ENCODE measurements around the gene DCDC1. TPM values are rescaled to one million over a fixed set of nuclear protein-coding genes. Genes with fewer than 3 reads are reported as not detected.

Gene DCDC1
- total RNA-seq, 6 donors from 2014 or later, result 0.11 to 25.2 (median 3.3) TPM

- 65 to 92% methylated on average over 4 of the region's 4 CpGs for WGBS, 2 donors
- no peak overlapping the region for H3K27ac ChIP-seq
- no peak for DNase-seq
- no peak overlapping the region for H3K4me3 ChIP-seq
- no peak for ATAC-seq (ENCODE audit: low FRiP score in 2 of 2)
- no peaks in the 10 kb centered on the region for H3K36me3 ChIP-seq
- no peaks in the 10 kb centered on the region for H3K27me3 ChIP-seq
- no peaks in the 10 kb centered on the region for H3K4me1 ChIP-seq
- no peak for TF ChIP-seq EP300 (IDR thresholded peaks at IDR 0.05)
- no peak for TF ChIP-seq POLR2AphosphoS5 (IDR thresholded peaks at IDR 0.05)
- TF ChIP-seq CTCF (IDR thresholded peaks at IDR 0.05), result no peak
- TF ChIP-seq POLR2A (IDR thresholded peaks at IDR 0.05), result no peak
- no peaks in the 10 kb centered on the region for H3K9me3 ChIP-seq
Observed at GRCh38 chr11:31415435-31415834, 45.9 kb upstream of the DCDC1 start.

- H3K4me1 ChIP-seq, result no peaks in the 10 kb centered on the region
- H3K27me3 ChIP-seq, result no peaks in the 10 kb centered on the region
- 85 to 87% methylated on average over 3 of the region's 3 CpGs for WGBS, 2 donors
- TF ChIP-seq POLR2AphosphoS5 (IDR thresholded peaks at IDR 0.05) (no peak), EP300 (IDR thresholded peaks at IDR 0.05) (no peak), POLR2A (IDR thresholded peaks at IDR 0.05) (no peak), CTCF (IDR thresholded peaks at IDR 0.05) (no peak)
- no peak overlapping the region for H3K4me3 ChIP-seq
- DNase-seq (no peak), ATAC-seq (ENCODE audit: low FRiP score in 2 of 2) (no peak)
- no peak overlapping the region for H3K27ac ChIP-seq
- H3K9me3 ChIP-seq, result no peaks in the 10 kb centered on the region
- no peaks in the 10 kb centered on the region for H3K36me3 ChIP-seq
Observed at GRCh38 chr11:31414338-31414737, 44.8 kb upstream of the DCDC1 start.

GRCh38 chr11:31412946-31413345 lies 43.4 kb upstream of the DCDC1 start:
- 95 to 97% methylated on average over 2 of the region's 2 CpGs for WGBS, 2 donors
- H3K27me3 ChIP-seq, result no peaks in the 10 kb centered on the region

GRCh38 chr11:31408201-31408600 lies 38.7 kb upstream of the DCDC1 start:
- Histone ChIP-seq H3K27ac (no peak overlapping the region), H3K36me3 (no peaks in the 10 kb centered on the region), H3K9me3 (no peaks in the 10 kb centered on the region), H3K4me1 (peaks cover 0 to 7% (median 3%) of the 10 kb centered on the region in 4 donors), H3K4me3 (no peak overlapping the region), H3K27me3 (no peaks in the 10 kb centered on the region)
- WGBS, 2 donors, result 100% methylated on average over 2 of the region's 2 CpGs
- no peak for ATAC-seq (ENCODE audit: low FRiP score in 2 of 2)
- no peak for DNase-seq
- TF ChIP-seq CTCF (IDR thresholded peaks at IDR 0.05) (no peak), POLR2AphosphoS5 (IDR thresholded peaks at IDR 0.05) (no peak), EP300 (IDR thresholded peaks at IDR 0.05) (no peak), POLR2A (IDR thresholded peaks at IDR 0.05) (no peak)

More at GRCh38 chr11:31412946-31413345, 43.4 kb upstream of the DCDC1 start:
- TF ChIP-seq EP300 (IDR thresholded peaks at IDR 0.05), result no peak
- no peak for TF ChIP-seq CTCF (IDR thresholded peaks at IDR 0.05)
- no peak for TF ChIP-seq POLR2A (IDR thresholded peaks at IDR 0.05)
- TF ChIP-seq POLR2AphosphoS5 (IDR thresholded peaks at IDR 0.05), result no peak
- no peaks in the 10 kb centered on the region for H3K36me3 ChIP-seq
- no peaks in the 10 kb centered on the region for H3K4me1 ChIP-seq
- ATAC-seq (ENCODE audit: low FRiP score in 2 of 2) (no peak), DNase-seq (no peak)
- no peak overlapping the region for H3K27ac ChIP-seq
- H3K4me3 ChIP-seq, result no peak overlapping the region
- no peaks in the 10 kb centered on the region for H3K9me3 ChIP-seq

GRCh38 chr11:31404614-31405013 lies 35.1 kb upstream of the DCDC1 start:
- Histone ChIP-seq H3K27me3 (no peaks in the 10 kb centered on the region), H3K4me3 (no peak overlapping the region), H3K9me3 (no peaks in the 10 kb centered on the region), H3K4me1 (peaks cover 0 to 10% (median 3%) of the 10 kb centered on the region in 4 donors), H3K36me3 (no peaks in the 10 kb centered on the region), H3K27ac (peak overlapping the region in 1 of 4 donors; percentile 40)
- no peak for TF ChIP-seq POLR2A (IDR thresholded peaks at IDR 0.05)
- TF ChIP-seq CTCF (IDR thresholded peaks at IDR 0.05), result no peak
- no peak for TF ChIP-seq POLR2AphosphoS5 (IDR thresholded peaks at IDR 0.05)
- TF ChIP-seq EP300 (IDR thresholded peaks at IDR 0.05), result no peak
- DNase-seq (no peak), ATAC-seq (ENCODE audit: low FRiP score in 2 of 2) (no peak)
